Measurements from ENCODE around the gene OTOP3.

DNA sequence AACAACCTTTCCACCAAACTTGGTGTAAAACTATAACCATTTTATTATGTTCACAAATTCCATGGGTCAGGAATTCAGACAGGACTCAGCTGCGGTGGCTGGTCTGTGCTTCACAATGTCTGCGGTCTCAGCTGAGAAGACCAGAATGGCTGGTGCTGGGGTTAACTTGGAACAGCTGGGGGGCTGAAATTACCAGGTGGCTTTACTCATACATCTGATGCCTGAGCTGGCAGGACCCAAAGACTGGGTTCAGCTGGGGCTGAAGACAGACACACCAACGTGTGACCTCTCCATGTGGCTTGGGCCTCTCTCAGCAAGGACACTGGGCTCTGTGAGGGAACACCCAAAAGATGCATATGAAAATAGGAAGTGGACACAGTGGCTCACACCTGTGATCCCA is 42.5 kb downstream of the OTOP3 start:
- TF ChIP-seq, protein P1, sequence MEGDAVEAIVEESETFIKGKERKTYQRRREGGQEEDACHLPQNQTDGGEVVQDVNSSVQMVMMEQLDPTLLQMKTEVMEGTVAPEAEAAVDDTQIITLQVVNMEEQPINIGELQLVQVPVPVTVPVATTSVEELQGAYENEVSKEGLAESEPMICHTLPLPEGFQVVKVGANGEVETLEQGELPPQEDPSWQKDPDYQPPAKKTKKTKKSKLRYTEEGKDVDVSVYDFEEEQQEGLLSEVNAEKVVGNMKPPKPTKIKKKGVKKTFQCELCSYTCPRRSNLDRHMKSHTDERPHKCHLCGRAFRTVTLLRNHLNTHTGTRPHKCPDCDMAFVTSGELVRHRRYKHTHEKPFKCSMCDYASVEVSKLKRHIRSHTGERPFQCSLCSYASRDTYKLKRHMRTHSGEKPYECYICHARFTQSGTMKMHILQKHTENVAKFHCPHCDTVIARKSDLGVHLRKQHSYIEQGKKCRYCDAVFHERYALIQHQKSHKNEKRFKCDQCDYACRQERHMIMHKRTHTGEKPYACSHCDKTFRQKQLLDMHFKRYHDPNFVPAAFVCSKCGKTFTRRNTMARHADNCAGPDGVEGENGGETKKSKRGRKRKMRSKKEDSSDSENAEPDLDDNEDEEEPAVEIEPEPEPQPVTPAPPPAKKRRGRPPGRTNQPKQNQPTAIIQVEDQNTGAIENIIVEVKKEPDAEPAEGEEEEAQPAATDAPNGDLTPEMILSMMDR (conservative IDR thresholded peaks at IDR 0.05; ENCODE audit: low read depth, low read length) = no peak
- no peak for TF ChIP-seq RCOR1 (IDR thresholded peaks at IDR 0.05; ENCODE audit: insufficient replicate concordance, low read length)
- no peak for TF ChIP-seq POLR2A (IDR thresholded peaks at IDR 0.05; ENCODE audit: low read depth, low read length)
- no peak for TF ChIP-seq RFX5 (IDR thresholded peaks at IDR 0.05; ENCODE audit: low read depth, low read length)
- no peak for TF ChIP-seq MAFK (IDR thresholded peaks at IDR 0.05; ENCODE audit: low read depth, low read length)
